Activated naive CD4-positive, alpha-beta T cell treated with anti-CD3 and anti-CD28 coated beads for 36 hours (primary cell): ENCODE data around the gene HBM. TPM values are rescaled to one million over a fixed set of nuclear protein-coding genes. Genes with fewer than 3 reads are reported as not detected.
"Not testable (repeated sequence)": the region's sequence is repeated elsewhere in the genome, so short reads cannot be mapped to it uniquely, and the experiment has no call there.

ENCODE experiments used
- CTCF ChIA-PET: fragments of 350-600 bp; sonication (Branson Sonifier 250); formaldehyde crosslinking; loops from one replicate; lab custom pipeline; 2021; ENCODE audit warnings: antibody characterized with exemption; lab: Charles Lee
- DNase-seq: peaks from one replicate; pipeline ENCODE4 v3.0.0-alpha.2; 2020
- H3K27ac Mint-ChIP-seq: one replicate; pipeline ENCODE4 v1.8.0; 2021; ENCODE audit warnings: mild to moderate bottlenecking, mixed read lengths
- H3K27me3 Mint-ChIP-seq: one replicate; pipeline ENCODE4 v1.8.0; 2021; ENCODE audit warnings: low read depth, mixed read lengths
- H3K36me3 Mint-ChIP-seq: one replicate; pipeline ENCODE4 v1.8.0; 2021; ENCODE audit warnings: low read depth, mixed read lengths
- H3K4me1 Mint-ChIP-seq: one replicate; pipeline ENCODE4 v1.8.0; 2021; ENCODE audit warnings: low read depth, mixed read lengths
- H3K4me3 Mint-ChIP-seq: one replicate; pipeline ENCODE4 v1.8.0; 2021; ENCODE audit warnings: mild to moderate bottlenecking, moderate library complexity, mixed read lengths
- H3K9me3 Mint-ChIP-seq: one replicate; pipeline ENCODE4 v1.8.0; 2021; ENCODE audit warnings: mixed read lengths
- intact Hi-C: fragments of 100-400 bp; cut with micrococcal nuclease; formaldehyde crosslinking; loops from one replicate; pipeline ENCODE4 v1.15.1; 2023
- total RNA-seq, 2 experiments: library from RNA; stranded (reverse); gene quantifications; one replicate each; pipeline ENCODE4 v1.2.3, GENCODE V29; 2021

Gene HBM
- total RNA-seq, 2 experiments from 2014 or later, result not detected

GRCh38 chr16:152141-153128, 13.3 kb upstream of the HBM start, which contains the start of gene HBZ:
Gene HBZ, plus strand, starts transcription at chr16:152644. Its CDS starts 266 bp downstream, at chr16:152910.
- no peak within 1 kb of the TSS for H3K4me3 Mint-ChIP-seq
- DNase-seq, result no peak

GRCh38 chr16:153129-153521, 12.7 kb upstream of the HBM start:
- H3K27ac Mint-ChIP-seq, DNase-seq, CTCF ChIA-PET: not testable (repeated sequence)

More at GRCh38 chr16:152141-153128, 13.3 kb upstream of the HBM start, which contains the start of gene HBZ:
- no peaks in the 10 kb centered on the region for H3K36me3 Mint-ChIP-seq
- H3K27ac Mint-ChIP-seq, result no peak within 1 kb of the TSS
- peaks cover 7% of the 10 kb centered on the region for H3K4me1 Mint-ChIP-seq
- peaks cover 23% of the 10 kb centered on the region for H3K27me3 Mint-ChIP-seq
- H3K9me3 Mint-ChIP-seq, result no peaks in the 10 kb centered on the region
- intact Hi-C loops, result no loop called here
- CTCF ChIA-PET, result no interaction called here

GRCh38 chr16:153550-154216, 12.1 kb upstream of the HBM start:
- H3K36me3 Mint-ChIP-seq, CTCF ChIA-PET, DNase-seq, intact Hi-C loops, H3K4me1 Mint-ChIP-seq, H3K9me3 Mint-ChIP-seq, H3K27ac Mint-ChIP-seq, H3K4me3 Mint-ChIP-seq: not testable (repeated sequence)
- H3K27me3 Mint-ChIP-seq, result peaks cover 30% of the 10 kb centered on the region

More at GRCh38 chr16:153129-153521, 12.7 kb upstream of the HBM start:
- H3K4me3 Mint-ChIP-seq, H3K4me1 Mint-ChIP-seq, H3K36me3 Mint-ChIP-seq, intact Hi-C loops, H3K9me3 Mint-ChIP-seq: not testable (repeated sequence)
- H3K27me3 Mint-ChIP-seq, result peaks cover 27% of the 10 kb centered on the region

GRCh38 chr16:154217-155030, 11.4 kb upstream of the HBM start:
- Mint-ChIP-seq H3K36me3 (no peaks in the 10 kb centered on the region), H3K4me1 (peaks cover 7% of the 10 kb centered on the region), H3K27ac (no peak overlapping the region)

GRCh38 chr16:155031-155398, 10.8 kb upstream of the HBM start:
- Mint-ChIP-seq H3K4me3 (peak overlapping the region; percentile 50), H3K9me3 (no peaks in the 10 kb centered on the region), H3K27me3 (peaks cover 38% of the 10 kb centered on the region), H3K27ac (no peak overlapping the region), H3K4me1 (peaks cover 7% of the 10 kb centered on the region), H3K36me3 (no peaks in the 10 kb centered on the region)
- intact Hi-C loops, result no loop called here
- no peak for DNase-seq
- CTCF ChIA-PET, result interaction anchor here (1.1 kb wide), 1 partner anchor 48 kb away, joined by 4 read pairs; no protein-coding TSS in a partner anchor

More at GRCh38 chr16:154217-155030, 11.4 kb upstream of the HBM start:
- CTCF ChIA-PET, result no interaction called here
- no peak for DNase-seq
- no peaks in the 10 kb centered on the region for H3K9me3 Mint-ChIP-seq
- intact Hi-C loops, result no loop called here
- H3K4me3 Mint-ChIP-seq, result peak overlapping the region; percentile 50
- H3K27me3 Mint-ChIP-seq, result peaks cover 35% of the 10 kb centered on the region

- Mint-ChIP-seq H3K36me3 (no peaks in the 10 kb centered on the region), H3K27me3 (peaks cover 39% of the 10 kb centered on the region), H3K4me1 (peaks cover 7% of the 10 kb centered on the region), H3K9me3 (no peaks in the 10 kb centered on the region), H3K27ac (no peak overlapping the region), H3K4me3 (no peak overlapping the region)
- no peak for DNase-seq
- CTCF ChIA-PET, result no interaction called here
- intact Hi-C loops, result no loop called here
Observed at GRCh38 chr16:159136-159849, 6.5 kb upstream of the HBM start.

GRCh38 chr16:160242-160641, 5.5 kb upstream of the HBM start:
- H3K9me3 Mint-ChIP-seq, intact Hi-C loops, H3K4me1 Mint-ChIP-seq, H3K27ac Mint-ChIP-seq, H3K4me3 Mint-ChIP-seq, DNase-seq, H3K36me3 Mint-ChIP-seq, CTCF ChIA-PET: not testable (repeated sequence)
- H3K27me3 Mint-ChIP-seq, result peaks cover 37% of the 10 kb centered on the region

GRCh38 chr16:160691-161190, 5.0 kb upstream of the HBM start:
- CTCF ChIA-PET, result interaction anchor here (0.9 kb wide), 1 partner anchor 20 kb away, joined by 3 read pairs; the partner anchor contains the start of gene HBQ1
- no peaks in the 10 kb centered on the region for H3K9me3 Mint-ChIP-seq
- H3K4me3 Mint-ChIP-seq, result no peak overlapping the region
- no peaks in the 10 kb centered on the region for H3K36me3 Mint-ChIP-seq
- H3K27me3 Mint-ChIP-seq, result peaks cover 36% of the 10 kb centered on the region
- DNase-seq, result no peak
- peaks cover 2% of the 10 kb centered on the region for H3K4me1 Mint-ChIP-seq
- intact Hi-C loops, result no loop called here
- H3K27ac Mint-ChIP-seq, result no peak overlapping the region

GRCh38 chr16:162271-162991, 3.3 kb upstream of the HBM start:
- peaks cover 2% of the 10 kb centered on the region for H3K4me1 Mint-ChIP-seq
- intact Hi-C loops, result no loop called here
- H3K4me3 Mint-ChIP-seq, result no peak overlapping the region
- no peaks in the 10 kb centered on the region for H3K9me3 Mint-ChIP-seq
- CTCF ChIA-PET, result interaction anchor here (0.6 kb wide), 1 partner anchor 41 kb away, joined by 3 read pairs; no protein-coding TSS in a partner anchor
- peaks cover 44% of the 10 kb centered on the region for H3K27me3 Mint-ChIP-seq
- no peak for DNase-seq
- no peak overlapping the region for H3K27ac Mint-ChIP-seq
- H3K36me3 Mint-ChIP-seq, result no peaks in the 10 kb centered on the region

- DNase-seq, H3K4me3 Mint-ChIP-seq, CTCF ChIA-PET, H3K27ac Mint-ChIP-seq, intact Hi-C loops, H3K36me3 Mint-ChIP-seq, H3K9me3 Mint-ChIP-seq, H3K4me1 Mint-ChIP-seq: not testable (repeated sequence)
- H3K27me3 Mint-ChIP-seq, result peaks cover 45% of the 10 kb centered on the region
Observed at GRCh38 chr16:163139-163538, 2.6 kb upstream of the HBM start.

GRCh38 chr16:163696-164095, 2.1 kb upstream of the HBM start:
- peaks cover 48% of the 10 kb centered on the region for H3K27me3 Mint-ChIP-seq

More at GRCh38 chr16:163696-164095, 2.1 kb upstream of the HBM start:
- CTCF ChIA-PET, H3K27ac Mint-ChIP-seq, intact Hi-C loops, H3K4me1 Mint-ChIP-seq, H3K36me3 Mint-ChIP-seq, H3K4me3 Mint-ChIP-seq, DNase-seq, H3K9me3 Mint-ChIP-seq: not testable (repeated sequence)
